KBM-7 (cell line): ENCODE data around the gene VIT.
A peak's percentile ranks its signal among the peaks of the same experiment; 100 is the strongest.

Experiments used
- DNase-seq: peaks from one replicate; pipeline ENCODE4 v3.0.0-alpha.2; 2015
- in situ Hi-C: fragments of 300-500 bp; cut with MboI; formaldehyde crosslinking; loops from 2 replicates; pipeline ENCODE4 v1.14.3; 2020; ENCODE audit warnings: low sequenced_read_pairs, low pct_unique_long_range_greater_than_20kb, mixed read lengths

Gene VIT, protein sequence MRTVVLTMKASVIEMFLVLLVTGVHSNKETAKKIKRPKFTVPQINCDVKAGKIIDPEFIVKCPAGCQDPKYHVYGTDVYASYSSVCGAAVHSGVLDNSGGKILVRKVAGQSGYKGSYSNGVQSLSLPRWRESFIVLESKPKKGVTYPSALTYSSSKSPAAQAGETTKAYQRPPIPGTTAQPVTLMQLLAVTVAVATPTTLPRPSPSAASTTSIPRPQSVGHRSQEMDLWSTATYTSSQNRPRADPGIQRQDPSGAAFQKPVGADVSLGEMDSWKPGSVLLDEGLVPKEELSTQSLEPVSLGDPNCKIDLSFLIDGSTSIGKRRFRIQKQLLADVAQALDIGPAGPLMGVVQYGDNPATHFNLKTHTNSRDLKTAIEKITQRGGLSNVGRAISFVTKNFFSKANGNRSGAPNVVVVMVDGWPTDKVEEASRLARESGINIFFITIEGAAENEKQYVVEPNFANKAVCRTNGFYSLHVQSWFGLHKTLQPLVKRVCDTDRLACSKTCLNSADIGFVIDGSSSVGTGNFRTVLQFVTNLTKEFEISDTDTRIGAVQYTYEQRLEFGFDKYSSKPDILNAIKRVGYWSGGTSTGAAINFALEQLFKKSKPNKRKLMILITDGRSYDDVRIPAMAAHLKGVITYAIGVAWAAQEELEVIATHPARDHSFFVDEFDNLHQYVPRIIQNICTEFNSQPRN

DNA sequence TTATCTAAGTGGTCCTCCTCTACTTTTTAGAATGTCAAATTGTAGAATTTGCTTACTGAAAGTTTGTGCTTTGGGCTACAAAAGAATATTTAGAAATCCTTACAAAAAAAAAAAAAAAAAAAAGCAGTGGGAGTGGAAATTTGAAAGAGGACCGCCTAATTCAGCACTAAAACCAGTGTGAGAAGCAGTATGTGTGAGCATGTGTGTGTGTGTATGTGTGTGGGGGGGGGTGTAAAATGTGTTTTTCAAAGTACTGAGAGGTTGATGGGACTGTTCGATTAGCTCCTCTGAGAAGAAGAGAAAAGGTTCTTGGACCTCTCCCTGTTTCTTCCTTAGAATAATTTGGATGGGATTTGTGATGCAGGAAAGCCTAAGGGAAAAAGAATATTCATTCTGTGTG is at the start of gene VIT:
VIT (plus strand) TSS at position 175 of the 400 bp plus-strand sequence. CDS start 19,664 bp downstream, outside the sequence.
- in situ Hi-C loops, result no loop called here
- no peak for DNase-seq

DNA sequence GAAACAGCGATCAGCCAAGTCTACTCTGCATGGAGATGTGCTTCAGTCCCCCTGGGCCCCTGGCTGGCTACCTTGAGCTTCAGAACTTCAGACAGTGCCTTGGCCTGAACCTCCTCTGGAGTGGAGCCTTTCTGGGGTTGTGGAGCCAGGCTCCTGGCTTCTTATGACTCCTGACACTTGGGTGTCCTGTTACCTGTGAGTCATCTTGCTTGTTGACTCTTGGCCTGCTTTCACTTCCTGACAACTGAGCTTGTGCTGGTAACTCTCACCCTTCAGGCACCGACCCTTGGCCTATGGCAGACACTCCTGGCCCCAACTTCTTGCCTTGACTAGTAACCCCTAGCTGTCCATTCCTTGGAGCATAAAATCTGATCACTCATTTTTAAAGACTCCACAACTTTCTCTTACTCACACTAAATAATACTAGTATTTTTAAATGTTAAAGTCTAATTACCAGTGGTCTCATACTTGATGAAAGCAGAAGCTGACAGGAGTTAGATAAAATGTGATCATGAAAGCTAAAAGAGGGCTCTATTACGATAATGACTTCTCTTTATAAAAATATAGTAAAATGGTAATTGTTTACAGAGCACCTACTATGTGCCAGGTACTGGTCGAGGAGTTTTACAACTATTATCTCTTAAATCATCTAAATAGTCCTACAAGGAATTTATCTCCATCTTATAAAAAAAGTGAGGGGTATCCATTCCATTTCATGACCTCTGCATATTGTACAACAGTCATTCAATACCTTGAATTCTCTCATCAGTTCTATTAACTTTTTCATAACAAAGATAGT is 46.3 kb upstream of the VIT start:
- in situ Hi-C loops, result loop anchor here (25.0 kb wide), 1 partner anchor 288 kb away; the partner anchor contains the start of gene CRIM1
- DNase-seq, result no peak

DNA sequence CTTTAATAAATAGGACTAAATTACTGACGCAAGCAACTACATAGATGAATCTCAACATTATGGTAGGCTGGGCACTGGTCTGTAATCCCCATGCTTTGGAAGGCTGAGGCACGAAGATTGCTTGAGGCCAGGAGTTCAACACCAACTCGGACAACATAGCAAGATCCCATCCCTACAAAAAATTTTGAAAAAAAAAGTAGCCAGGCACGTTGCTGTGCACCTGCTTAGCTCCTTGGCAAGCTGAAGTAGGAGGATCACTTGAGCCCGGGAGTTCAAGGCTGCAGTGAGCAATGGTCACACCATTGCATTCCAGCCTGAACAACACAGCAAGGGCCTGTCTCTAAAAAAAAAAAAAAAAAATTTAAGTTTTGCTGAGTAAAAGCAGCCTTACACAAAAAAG is 43.4 kb upstream of the VIT start:
- DNase-seq, result no peak
- in situ Hi-C loops, result loop anchor here (25.0 kb wide), 1 partner anchor 291 kb away; the partner anchor contains the start of gene CRIM1

DNA sequence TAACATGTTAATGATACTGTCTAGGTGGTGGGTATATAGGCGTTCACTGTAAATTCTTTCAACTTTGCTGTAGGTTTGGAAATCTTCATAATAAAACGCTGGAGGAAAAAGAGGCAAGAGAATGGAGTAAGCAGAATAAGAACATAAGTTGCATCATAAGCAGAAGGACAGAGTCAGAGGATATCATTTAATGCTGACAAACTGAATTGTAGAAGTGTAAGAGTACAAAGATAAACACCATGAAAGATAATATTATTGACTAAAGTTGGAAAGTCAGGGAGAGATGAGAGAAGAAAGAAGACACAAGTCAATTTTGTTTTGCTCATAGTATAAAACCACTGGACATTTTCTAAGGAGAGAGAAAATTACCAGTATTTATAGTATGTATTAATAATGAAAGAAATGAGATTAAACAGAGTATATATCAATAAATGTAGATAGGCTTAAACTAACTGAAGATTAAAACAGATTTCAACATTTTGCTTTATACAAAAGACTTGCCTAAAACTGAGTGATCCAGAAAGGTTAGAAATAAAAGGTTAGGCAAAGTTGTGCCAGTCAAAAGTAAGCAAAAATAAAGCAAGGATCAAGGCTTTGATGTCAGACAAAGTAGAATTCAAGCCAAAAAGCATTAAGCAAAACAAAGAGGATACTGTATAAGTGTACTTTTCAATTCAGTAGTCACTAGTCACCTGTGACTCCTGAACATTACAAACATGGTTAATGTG is 42.4 kb upstream of the VIT start:
- no peak for DNase-seq
- in situ Hi-C loops, result loop anchor here (25.0 kb wide), 1 partner anchor 292 kb away; the partner anchor contains the start of gene CRIM1

DNA sequence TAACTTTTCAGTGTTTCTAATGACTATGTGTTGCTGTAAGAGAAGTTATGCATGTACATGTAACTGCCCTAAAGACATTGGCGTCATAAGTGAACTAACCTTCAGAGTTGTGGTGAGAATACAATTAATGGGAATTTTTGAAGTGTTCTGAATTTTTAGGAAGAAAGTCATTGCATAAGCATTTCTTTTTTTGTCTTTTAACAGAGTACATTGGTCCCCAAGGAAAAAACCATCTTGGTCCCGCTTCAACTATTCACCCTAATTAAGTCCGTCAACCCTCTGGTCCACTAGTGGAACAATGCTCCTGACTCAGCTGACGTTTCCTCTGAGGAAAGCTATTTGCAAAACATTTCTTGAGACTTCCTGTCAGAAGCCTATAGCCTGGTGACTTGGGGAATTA is 41.1 kb upstream of the VIT start:
- in situ Hi-C loops, result loop anchor here (25.0 kb wide), 1 partner anchor 293 kb away; the partner anchor contains the start of gene CRIM1
- DNase-seq, result no peak

DNA sequence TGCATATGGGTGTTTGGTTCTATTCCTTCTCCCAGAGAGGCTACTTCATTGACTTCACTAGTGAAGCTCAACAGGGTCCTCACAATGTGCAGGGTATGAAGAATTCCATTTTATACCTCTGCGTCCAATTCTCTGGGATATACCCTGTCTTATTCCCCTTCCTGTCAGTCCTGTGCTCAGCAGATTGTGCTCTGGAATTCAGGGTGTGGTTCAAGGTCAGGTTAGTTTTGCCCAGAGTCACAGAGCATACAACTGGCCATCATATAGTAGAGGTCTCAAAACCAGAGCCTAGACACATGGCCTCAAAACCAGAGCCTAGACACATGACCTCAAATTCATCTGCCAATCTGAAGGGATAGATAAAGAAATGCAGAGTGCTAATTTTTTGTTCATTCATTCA is 38.8 kb upstream of the VIT start:
- in situ Hi-C loops, result loop anchor here (25.0 kb wide), 1 partner anchor 295 kb away; the partner anchor contains the start of gene CRIM1

DNA sequence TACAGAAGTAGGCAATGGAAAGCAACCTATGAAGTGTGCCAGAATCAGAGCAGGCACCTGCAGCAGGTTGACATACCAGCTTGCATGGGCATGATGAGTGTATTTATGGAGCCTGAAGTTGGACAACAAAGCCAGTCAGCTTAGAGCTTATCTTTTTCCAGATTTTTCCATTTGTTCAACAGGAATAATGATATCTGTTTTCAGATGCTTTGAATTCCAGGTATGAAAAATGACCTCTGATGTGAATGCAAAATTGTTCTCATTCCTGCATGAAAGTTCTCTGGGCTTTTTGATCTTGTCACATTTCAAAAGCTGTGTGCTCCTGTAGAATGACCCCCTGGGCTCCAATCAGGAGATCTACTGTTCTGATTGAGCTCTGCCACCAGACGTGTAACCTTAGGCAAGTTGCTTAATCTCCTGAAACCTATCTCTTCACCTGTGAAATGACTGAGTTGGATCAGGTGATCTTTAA is 38.2 kb upstream of the VIT start:
- no peak for DNase-seq
- in situ Hi-C loops, result loop anchor here (25.0 kb wide), 1 partner anchor 296 kb away; the partner anchor contains the start of gene CRIM1

More for the DNA sequence above, 38.8 kb upstream of the VIT start:
- no peak for DNase-seq

DNA sequence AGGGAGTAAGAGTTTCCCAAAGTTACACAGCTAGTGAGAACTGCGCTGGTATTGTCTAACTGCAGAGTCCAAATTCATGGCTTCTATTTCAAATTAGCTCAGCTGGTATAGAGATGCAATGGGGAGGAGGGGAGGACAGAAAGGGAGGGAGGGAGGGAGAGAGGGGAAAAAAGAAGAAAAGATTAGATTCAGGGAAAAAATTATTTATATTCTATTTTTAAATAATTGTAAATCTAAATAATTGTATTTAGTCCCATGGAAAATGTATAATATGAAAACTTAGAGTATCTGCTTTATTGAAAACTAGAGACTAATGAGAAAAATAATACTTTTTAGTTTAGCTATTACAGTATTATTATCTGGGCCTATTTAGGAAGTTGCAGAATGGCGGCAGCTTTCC is 37.3 kb upstream of the VIT start:
- in situ Hi-C loops, result loop anchor here (25.0 kb wide), 1 partner anchor 297 kb away; the partner anchor contains the start of gene CRIM1
- no peak for DNase-seq

DNA sequence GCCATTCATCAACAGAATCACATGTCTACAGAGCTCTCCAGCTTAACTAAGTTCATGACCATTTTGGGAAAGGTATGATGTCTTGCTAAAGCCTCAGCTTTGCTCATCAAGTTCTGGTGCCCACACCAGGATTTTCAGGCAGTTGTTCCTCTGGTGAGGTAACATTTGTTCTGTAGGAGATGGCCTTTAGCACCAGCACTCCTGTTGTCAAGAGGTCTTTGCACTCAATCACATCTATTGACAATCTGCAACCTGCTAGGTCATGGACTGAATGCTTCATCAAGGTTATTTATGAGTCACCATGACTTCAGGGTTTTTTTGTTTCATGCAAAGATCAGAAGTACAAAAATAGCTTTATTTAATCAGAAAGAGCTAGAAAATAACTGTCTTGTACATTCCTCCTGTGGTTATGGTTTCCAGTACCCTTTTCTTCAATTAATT is 36.6 kb upstream of the VIT start:
- in situ Hi-C loops, result loop anchor here (25.0 kb wide), 1 partner anchor 298 kb away; the partner anchor contains the start of gene CRIM1
- no peak for DNase-seq

DNA sequence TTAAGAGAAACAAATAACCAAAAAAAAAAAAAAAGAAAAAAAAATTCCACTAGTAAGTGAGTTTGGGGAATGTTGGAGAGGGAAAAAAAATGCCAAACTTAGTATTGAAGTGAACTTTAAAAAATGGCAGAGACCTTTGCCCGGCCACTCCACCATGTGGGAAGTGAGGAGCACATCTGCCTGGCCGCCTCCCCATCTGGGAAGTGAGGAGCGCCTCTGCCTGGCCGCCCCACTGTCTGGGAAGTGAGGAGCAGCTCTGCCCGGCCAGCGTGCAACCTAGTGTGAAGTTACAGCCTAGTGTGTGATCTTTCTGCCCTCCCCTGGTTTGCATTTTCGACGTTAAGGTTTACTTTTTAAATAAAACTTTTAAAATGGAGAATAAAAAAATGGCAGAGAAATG is 33.9 kb upstream of the VIT start:
- in situ Hi-C loops, result loop anchor here (25.0 kb wide), 1 partner anchor 300 kb away; the partner anchor contains the start of gene CRIM1
- no peak for DNase-seq

DNA sequence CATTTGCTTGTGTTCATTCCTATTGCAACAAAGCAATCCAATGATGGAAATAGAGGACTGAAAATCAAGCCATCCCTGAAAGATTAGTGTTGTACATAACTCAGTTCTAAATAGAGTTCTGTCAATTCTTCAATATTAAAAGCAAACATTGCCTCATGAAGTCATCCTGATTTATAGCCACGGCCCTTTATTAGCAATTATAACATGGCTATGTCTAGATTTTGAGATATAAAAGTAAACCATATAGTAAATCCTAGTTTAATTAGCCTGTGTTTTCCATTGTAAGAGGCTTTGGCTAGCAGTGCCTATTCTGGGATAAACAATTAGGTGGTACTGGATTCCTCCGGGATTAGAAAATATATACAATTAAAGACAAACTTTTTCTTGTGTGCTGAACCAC is 33.2 kb upstream of the VIT start:
- in situ Hi-C loops, result loop anchor here (25.0 kb wide), 1 partner anchor 301 kb away; the partner anchor contains the start of gene CRIM1
- DNase-seq, result no peak

DNA sequence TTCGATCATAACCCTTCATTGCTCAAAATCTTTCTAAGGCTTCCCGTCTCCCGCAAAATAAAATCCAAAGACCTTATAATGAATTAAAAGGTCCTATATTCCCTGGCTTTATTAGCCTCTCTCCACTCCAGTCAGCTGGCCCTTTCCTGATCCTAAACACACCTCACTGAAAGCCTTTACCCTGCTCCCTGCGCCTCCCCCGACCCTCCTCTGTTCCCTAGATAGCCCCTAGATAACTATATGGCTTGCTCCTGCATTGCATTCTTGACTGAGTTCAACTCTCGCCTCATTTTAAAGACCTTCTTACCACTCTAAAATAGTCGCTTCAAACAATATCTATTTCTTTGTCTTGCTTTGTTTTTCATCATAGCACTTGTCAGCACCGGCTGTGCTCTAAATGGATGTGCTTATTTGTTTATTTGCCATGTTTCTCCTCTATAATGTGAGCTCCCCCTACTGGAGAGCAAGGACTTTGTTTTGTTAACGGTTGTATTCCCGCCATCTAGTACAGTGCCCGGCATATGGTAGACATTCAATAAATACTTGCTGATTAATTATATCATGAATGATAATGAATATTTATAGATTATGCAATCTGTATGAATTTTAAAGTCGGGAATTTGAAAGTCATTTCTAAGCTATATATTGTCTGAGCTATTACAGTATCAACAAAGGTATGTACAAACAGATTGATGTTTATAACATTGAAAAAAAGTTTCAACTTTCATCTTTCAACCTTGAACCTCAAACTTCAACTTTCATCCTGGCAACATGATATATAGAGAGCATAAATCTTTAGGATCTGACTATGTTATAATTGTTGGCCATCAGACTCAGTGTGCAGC is 32.4 kb upstream of the VIT start:
- in situ Hi-C loops, result loop anchor here (25.0 kb wide), 1 partner anchor 302 kb away; the partner anchor contains the start of gene CRIM1
- peak; percentile 68 for DNase-seq

DNA sequence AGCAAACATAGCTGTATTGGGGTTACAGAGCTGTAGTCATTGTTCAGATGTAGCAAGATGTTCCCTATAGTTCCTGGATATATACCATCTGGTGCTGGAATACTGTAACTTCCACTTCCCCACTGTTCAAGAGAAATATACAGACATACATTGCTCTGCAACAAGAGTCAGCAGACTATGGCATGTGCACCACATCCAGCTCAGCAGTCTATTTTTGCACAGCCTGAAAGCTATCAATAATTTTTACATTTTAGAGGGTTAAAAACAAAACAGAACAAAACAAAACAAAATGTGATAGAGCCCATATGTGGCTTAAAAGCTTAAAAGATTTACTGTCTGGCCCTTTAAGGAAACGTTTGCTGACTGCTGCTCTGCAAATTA is 31.8 kb upstream of the VIT start:
- in situ Hi-C loops, result loop anchor here (25.0 kb wide), 1 partner anchor 302 kb away; the partner anchor contains the start of gene CRIM1
- DNase-seq, result no peak

DNA sequence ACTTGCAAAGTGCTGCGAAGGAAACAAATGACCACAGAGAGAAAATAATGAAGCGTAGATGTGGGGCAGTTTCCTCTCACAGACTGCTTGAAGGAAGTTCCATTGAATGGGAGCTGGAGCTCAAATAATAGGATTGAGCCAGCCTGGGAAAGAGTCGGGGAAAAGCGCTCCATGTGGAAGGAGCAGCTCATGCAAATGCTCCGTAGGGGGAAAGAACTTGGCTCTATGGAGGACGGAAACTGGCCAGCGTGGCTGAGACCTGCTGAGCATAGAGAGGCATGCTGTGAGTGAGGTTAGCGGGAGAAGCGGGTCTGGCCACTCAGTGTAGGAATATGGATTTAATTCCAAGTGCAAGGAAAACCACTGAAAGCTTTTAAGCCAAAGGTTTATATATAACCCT is 28.6 kb upstream of the VIT start:
- in situ Hi-C loops, result loop anchor here (25.0 kb wide), 1 partner anchor 306 kb away; the partner anchor contains the start of gene CRIM1
- DNase-seq, result no peak

DNA sequence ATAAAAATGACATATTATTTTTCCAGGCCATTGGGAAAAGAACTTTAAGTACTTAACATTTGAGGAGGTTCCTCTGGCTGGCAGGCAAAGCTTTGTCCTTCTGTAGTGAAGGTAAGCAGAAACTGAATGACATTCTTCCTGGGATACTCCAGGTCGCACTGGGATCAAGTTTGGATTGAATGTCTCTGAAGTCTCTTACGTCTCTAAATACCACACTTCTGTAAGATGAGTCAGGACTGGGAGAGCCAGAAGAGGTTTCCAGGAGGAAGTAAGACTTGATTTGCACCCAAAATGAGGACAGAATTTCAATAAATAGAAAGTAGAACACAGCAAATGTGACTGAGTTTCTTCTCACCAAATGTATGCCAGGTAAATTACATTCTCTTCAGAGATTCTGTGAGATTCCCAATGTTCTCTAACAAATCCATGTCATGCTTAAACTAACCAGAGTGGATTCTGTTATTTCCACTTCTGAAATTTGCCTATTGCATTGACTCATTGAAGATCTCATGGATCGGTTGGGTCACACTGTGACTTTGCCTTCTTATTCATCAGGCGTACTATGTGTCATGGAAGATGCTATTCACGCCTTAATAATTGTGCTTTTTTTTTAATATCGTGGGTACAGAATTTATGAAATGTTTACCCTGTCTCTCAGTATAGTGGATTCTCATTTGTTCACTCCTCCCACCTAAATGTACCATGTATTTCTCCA is 25.5 kb upstream of the VIT start:
- in situ Hi-C loops, result loop anchor here (25.0 kb wide), 1 partner anchor 309 kb away; the partner anchor contains the start of gene CRIM1
- DNase-seq, result no peak

DNA sequence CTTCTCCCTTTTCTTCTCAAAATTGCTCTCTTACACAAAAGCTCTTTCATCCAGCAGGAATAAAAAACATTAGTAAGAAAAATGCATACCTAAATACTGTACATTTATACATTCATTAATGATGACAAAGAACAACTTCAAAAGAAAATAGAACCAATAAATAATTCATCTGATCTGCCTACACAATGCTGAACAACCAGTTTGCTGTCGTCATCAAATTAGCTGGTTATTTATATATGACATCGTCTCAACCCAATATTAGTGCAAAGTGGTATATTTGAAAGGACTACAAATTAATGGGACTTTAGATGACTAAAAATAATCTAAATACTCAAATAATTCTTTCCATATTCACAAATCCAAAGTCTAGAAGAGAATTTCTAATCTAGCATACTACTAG is 24.8 kb upstream of the VIT start:
- in situ Hi-C loops, result loop anchor here (25.0 kb wide), 1 partner anchor 309 kb away; the partner anchor contains the start of gene CRIM1
- no peak for DNase-seq
